ENCODE data around the gene EPG5.

EPG5 gene

GRCh38 chr18:45879681-45880655 lies 87.2 kb downstream of the EPG5 start:
- H3K27ac Mint-ChIP-seq = peak overlapping the region; percentile 72
- no peak overlapping the region for H3K4me3 Mint-ChIP-seq
- H3K9me3 Mint-ChIP-seq = peaks cover 3 to 7% of the 10 kb centered on the region in 2 donors
- peaks cover 37 to 38% of the 10 kb centered on the region in 2 donors for H3K36me3 Mint-ChIP-seq
- peak; percentile 66 for DNase-seq
- no peaks in the 10 kb centered on the region for H3K27me3 Mint-ChIP-seq
- peaks cover 13 to 18% of the 10 kb centered on the region in 2 donors for H3K4me1 Mint-ChIP-seq
- ATAC-seq (replicated peaks) = peak; percentile 93 to 95

- DNase-seq (no peak), ATAC-seq (replicated peaks) (no peak)
- Mint-ChIP-seq H3K4me1 (peaks cover 22 to 32% of the 10 kb centered on the region in 2 donors), H3K4me3 (no peak overlapping the region), H3K27me3 (no peaks in the 10 kb centered on the region), H3K9me3 (peaks cover 7 to 8% of the 10 kb centered on the region in 2 donors), H3K36me3 (peaks cover 50 to 52% of the 10 kb centered on the region in 2 donors), H3K27ac (no peak overlapping the region)
Measured at GRCh38 chr18:45877403-45877802, 89.7 kb downstream of the EPG5 start.

- H3K9me3 Mint-ChIP-seq = peaks cover 7 to 11% of the 10 kb centered on the region in 2 donors
- H3K4me1 Mint-ChIP-seq = peaks cover 26 to 32% of the 10 kb centered on the region in 2 donors
- DNase-seq (no peak), ATAC-seq (replicated peaks) (no peak)
- H3K27ac Mint-ChIP-seq = no peak overlapping the region
- no peak overlapping the region for H3K4me3 Mint-ChIP-seq
- H3K36me3 Mint-ChIP-seq = peaks cover 55 to 58% of the 10 kb centered on the region in 2 donors
- no peaks in the 10 kb centered on the region for H3K27me3 Mint-ChIP-seq
Measured at GRCh38 chr18:45876161-45876560, 91.0 kb downstream of the EPG5 start.

- no peaks in the 10 kb centered on the region for H3K27me3 Mint-ChIP-seq
- H3K4me3 Mint-ChIP-seq = peak overlapping the region; percentile 3 to 57
- DNase-seq = peak; percentile 66
- ATAC-seq (replicated peaks) = peak; percentile 94 to 95
- peaks cover 18 to 25% of the 10 kb centered on the region in 2 donors for H3K4me1 Mint-ChIP-seq
- H3K27ac Mint-ChIP-seq = peak overlapping the region; percentile 93
- H3K9me3 Mint-ChIP-seq = peaks cover 7 to 11% of the 10 kb centered on the region in 2 donors
- H3K36me3 Mint-ChIP-seq = peaks cover 57 to 59% of the 10 kb centered on the region in 2 donors
Measured at GRCh38 chr18:45874491-45875184, 92.5 kb downstream of the EPG5 start.

GRCh38 chr18:45871431-45872084 lies 95.6 kb downstream of the EPG5 start:
- peaks cover 17 to 22% of the 10 kb centered on the region in 2 donors for H3K4me1 Mint-ChIP-seq
- ATAC-seq (replicated peaks) = no peak
- no peak overlapping the region for H3K27ac Mint-ChIP-seq
- H3K9me3 Mint-ChIP-seq = peaks cover 7 to 11% of the 10 kb centered on the region in 2 donors
- H3K4me3 Mint-ChIP-seq = no peak overlapping the region
- H3K27me3 Mint-ChIP-seq = no peaks in the 10 kb centered on the region
- no peak for DNase-seq
- peaks cover 58 to 70% of the 10 kb centered on the region in 2 donors for H3K36me3 Mint-ChIP-seq

- Mint-ChIP-seq H3K4me1 (peaks cover 16 to 19% of the 10 kb centered on the region in 2 donors), H3K27me3 (no peaks in the 10 kb centered on the region), H3K4me3 (no peak overlapping the region), H3K27ac (no peak overlapping the region), H3K36me3 (peaks cover 64 to 71% of the 10 kb centered on the region in 2 donors), H3K9me3 (peaks cover 6 to 9% of the 10 kb centered on the region in 2 donors)
- ATAC-seq (replicated peaks) = no peak
- DNase-seq = no peak
Measured at GRCh38 chr18:45870419-45870818, 96.7 kb downstream of the EPG5 start.

GRCh38 chr18:45865466-45865865 lies 101.7 kb downstream of the EPG5 start:
- ATAC-seq (replicated peaks) = no peak
- H3K9me3 Mint-ChIP-seq = no peaks in the 10 kb centered on the region
- H3K27ac Mint-ChIP-seq = no peak overlapping the region

GRCh38 chr18:45864081-45864480 lies 103.0 kb downstream of the EPG5 start:
- Mint-ChIP-seq H3K4me1 (no peaks in the 10 kb centered on the region), H3K4me3 (no peak overlapping the region), H3K36me3 (peaks cover 56 to 66% of the 10 kb centered on the region in 2 donors), H3K9me3 (no peaks in the 10 kb centered on the region), H3K27ac (no peak overlapping the region), H3K27me3 (no peaks in the 10 kb centered on the region)
- ATAC-seq (replicated peaks) (no peak), DNase-seq (no peak)

More at GRCh38 chr18:45865466-45865865, 101.7 kb downstream of the EPG5 start:
- no peaks in the 10 kb centered on the region for H3K4me1 Mint-ChIP-seq
- peaks cover 58 to 67% of the 10 kb centered on the region in 2 donors for H3K36me3 Mint-ChIP-seq
- no peak overlapping the region for H3K4me3 Mint-ChIP-seq
- H3K27me3 Mint-ChIP-seq = no peaks in the 10 kb centered on the region
- DNase-seq = no peak

GRCh38 chr18:45863469-45863868 lies 103.7 kb downstream of the EPG5 start:
- Mint-ChIP-seq H3K9me3 (no peaks in the 10 kb centered on the region), H3K27me3 (no peaks in the 10 kb centered on the region), H3K27ac (no peak overlapping the region), H3K36me3 (peaks cover 59 to 71% of the 10 kb centered on the region in 2 donors), H3K4me1 (no peaks in the 10 kb centered on the region), H3K4me3 (no peak overlapping the region)
- DNase-seq (no peak), ATAC-seq (replicated peaks) (no peak)

GRCh38 chr18:45861926-45862325 lies 105.2 kb downstream of the EPG5 start:
- no peak for ATAC-seq (replicated peaks)
- Mint-ChIP-seq H3K27ac (no peak overlapping the region), H3K27me3 (no peaks in the 10 kb centered on the region), H3K9me3 (no peaks in the 10 kb centered on the region), H3K4me1 (no peaks in the 10 kb centered on the region), H3K36me3 (peaks cover 57 to 80% of the 10 kb centered on the region in 2 donors), H3K4me3 (no peak overlapping the region)
- no peak for DNase-seq

- no peak for DNase-seq
- H3K36me3 Mint-ChIP-seq = peaks cover 52 to 80% of the 10 kb centered on the region in 2 donors
- no peak overlapping the region for H3K4me3 Mint-ChIP-seq
- H3K27ac Mint-ChIP-seq = no peak overlapping the region
- no peak for ATAC-seq (replicated peaks)
- no peaks in the 10 kb centered on the region for H3K9me3 Mint-ChIP-seq
- no peaks in the 10 kb centered on the region for H3K27me3 Mint-ChIP-seq
- H3K4me1 Mint-ChIP-seq = no peaks in the 10 kb centered on the region
Measured at GRCh38 chr18:45860971-45861370, 106.2 kb downstream of the EPG5 start.

GRCh38 chr18:45860492-45860891 lies 106.6 kb downstream of the EPG5 start:
- H3K4me1 Mint-ChIP-seq = no peaks in the 10 kb centered on the region
- peaks cover 51 to 80% of the 10 kb centered on the region in 2 donors for H3K36me3 Mint-ChIP-seq
- H3K27me3 Mint-ChIP-seq = no peaks in the 10 kb centered on the region
- H3K27ac Mint-ChIP-seq = no peak overlapping the region
- DNase-seq = no peak
- ATAC-seq (replicated peaks) = no peak
- H3K4me3 Mint-ChIP-seq = no peak overlapping the region
- H3K9me3 Mint-ChIP-seq = no peaks in the 10 kb centered on the region

GRCh38 chr18:45859334-45859733 lies 107.8 kb downstream of the EPG5 start:
- DNase-seq (no peak), ATAC-seq (replicated peaks) (no peak)
- H3K9me3 Mint-ChIP-seq = no peaks in the 10 kb centered on the region
- H3K36me3 Mint-ChIP-seq = peaks cover 46 to 76% of the 10 kb centered on the region in 2 donors
- no peak overlapping the region for H3K4me3 Mint-ChIP-seq
- H3K4me1 Mint-ChIP-seq = no peaks in the 10 kb centered on the region
- no peaks in the 10 kb centered on the region for H3K27me3 Mint-ChIP-seq
- no peak overlapping the region for H3K27ac Mint-ChIP-seq

GRCh38 chr18:45856531-45856930 lies 110.6 kb downstream of the EPG5 start:
- Mint-ChIP-seq H3K36me3 (peaks cover 42 to 67% of the 10 kb centered on the region in 2 donors), H3K9me3 (no peaks in the 10 kb centered on the region), H3K27ac (no peak overlapping the region), H3K4me1 (no peaks in the 10 kb centered on the region), H3K27me3 (no peaks in the 10 kb centered on the region), H3K4me3 (no peak overlapping the region)
- DNase-seq = no peak
- ATAC-seq (replicated peaks) = no peak
